Stimulated activated CD4-positive, alpha-beta T cell treated with anti-CD3 and anti-CD28 coated beads, Interleukin-12 subunit alpha, Interleukin-12 subunit beta, amount 100 ng/mL, for 48 hours (primary cell): ENCODE data around the gene GMPPB.
"Not testable (repeated sequence)": the region's sequence is repeated elsewhere in the genome, so short reads cannot be mapped to it uniquely, and the experiment has no call there.

Source experiments
- DNase-seq, 3 donors: peaks; one replicate each; pipeline ENCODE4 v3.0.0-alpha.2; 2020; ENCODE audit warnings: low read depth in 2 of 3, low spot score in 1 of 3

Gene GMPPB

GRCh38 chr3:49723628-49724551 lies at the start of gene GMPPB:
TSS of gene GMPPB (minus strand) at chr3:49723951. CDS start at chr3:49723726, 225 bp downstream.
- DNase-seq = peak; percentile 84 to 94 (median 92)

DNA sequence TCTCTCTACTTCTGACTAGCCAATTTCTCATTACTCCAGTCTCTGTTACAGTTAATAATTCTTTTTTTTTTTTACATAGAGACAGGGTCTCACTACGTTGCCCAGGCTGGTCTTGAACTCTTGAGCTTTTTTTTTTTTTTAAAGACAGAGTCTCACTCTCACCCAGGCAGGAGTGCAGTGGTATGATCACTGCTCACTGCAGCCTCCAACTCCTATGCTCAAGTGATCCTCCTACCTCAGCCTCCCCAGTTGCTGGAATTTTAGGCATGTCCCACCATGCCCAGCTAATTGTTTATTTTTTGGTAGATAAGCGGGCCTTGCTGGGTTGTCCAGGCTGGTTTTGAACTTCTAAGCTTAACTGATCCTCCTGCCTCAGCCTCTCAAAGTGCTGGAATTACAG lies 49.0 kb upstream of the GMPPB start:
- no peak for DNase-seq

DNA sequence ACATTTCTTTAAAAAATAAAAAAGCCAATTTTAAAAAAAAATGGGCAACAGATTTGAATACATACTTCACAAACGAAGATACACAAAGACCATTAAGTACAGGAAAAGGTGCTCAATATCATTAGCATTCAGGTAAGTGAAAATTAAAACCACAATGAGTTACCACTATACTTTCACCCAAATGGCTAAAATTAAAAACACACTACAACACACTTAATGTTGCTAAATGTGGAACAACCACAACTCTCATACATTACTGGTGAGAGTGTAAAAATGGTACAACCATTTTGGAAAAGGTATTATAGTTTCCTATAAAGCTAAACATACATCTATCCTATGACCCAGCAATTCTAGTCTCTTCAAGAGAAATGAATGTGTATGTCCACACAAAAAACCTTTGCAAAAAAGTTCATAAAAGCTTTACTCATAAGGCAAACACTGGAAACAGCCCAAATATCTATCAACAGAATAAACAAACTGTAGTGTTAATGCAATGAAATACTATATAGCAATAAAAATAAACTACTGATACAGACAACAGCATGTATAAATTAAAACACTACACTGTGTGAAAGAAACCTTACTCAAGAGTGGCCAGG lies 47.7 kb upstream of the GMPPB start:
- no peak for DNase-seq

DNA sequence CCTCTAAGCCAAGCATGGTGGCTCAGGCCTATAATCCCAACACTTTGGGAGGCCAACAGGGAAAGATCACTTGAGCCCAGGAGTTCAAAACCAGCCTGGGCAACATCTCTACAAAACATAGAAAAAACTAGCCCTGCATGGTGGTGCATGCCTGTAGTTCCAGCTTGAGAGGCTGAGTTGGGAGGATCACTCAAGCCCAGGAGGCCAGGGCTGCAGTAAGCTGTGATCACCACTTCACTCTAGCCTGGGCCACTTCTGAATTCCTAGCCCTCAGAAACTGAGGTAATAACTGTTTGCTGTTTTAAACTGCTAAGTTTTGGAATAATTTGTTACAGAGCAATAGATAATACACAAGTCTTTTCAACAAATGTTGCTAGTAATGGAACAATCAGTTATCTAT lies 46.2 kb upstream of the GMPPB start:
- no peak for DNase-seq

GRCh38 chr3:49769286-49769915 lies 45.6 kb upstream of the GMPPB start:
- no peak for DNase-seq

GRCh38 chr3:49763981-49764380 lies 40.2 kb upstream of the GMPPB start:
- DNase-seq = no peak

DNA sequence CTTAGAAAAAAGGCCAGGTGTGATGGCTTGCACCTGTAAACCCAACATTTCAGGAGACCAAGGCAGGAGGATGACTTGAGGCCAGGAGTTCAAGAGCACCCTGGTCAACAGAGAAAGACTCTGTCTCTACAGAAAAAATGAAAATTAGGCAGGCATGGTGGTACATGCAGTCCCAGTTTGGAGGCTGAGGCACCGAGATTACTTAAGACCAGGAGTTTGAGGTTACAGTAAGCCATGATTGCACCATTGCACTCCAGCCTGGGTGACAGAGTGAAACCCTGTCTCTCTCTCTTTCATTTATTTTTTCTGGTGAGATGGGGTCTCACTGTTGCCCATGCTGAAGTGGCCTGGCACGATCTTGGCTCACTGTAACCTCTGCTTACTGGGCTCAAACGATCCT lies 37.9 kb upstream of the GMPPB start:
- no peak for DNase-seq

- no peak for DNase-seq
These were observed 35.5 kb upstream of the GMPPB start for GRCh38 chr3:49759226-49759625.

- DNase-seq = no peak
These were observed 33.4 kb upstream of the GMPPB start for GRCh38 chr3:49757197-49757596.

- DNase-seq = no peak
These were observed 32.3 kb upstream of the GMPPB start for GRCh38 chr3:49756036-49756435.

GRCh38 chr3:49754536-49754935 lies 30.8 kb upstream of the GMPPB start:
- no peak for DNase-seq

- DNase-seq = no peak
These were observed 27.8 kb upstream of the GMPPB start for GRCh38 chr3:49751501-49751900.

DNA sequence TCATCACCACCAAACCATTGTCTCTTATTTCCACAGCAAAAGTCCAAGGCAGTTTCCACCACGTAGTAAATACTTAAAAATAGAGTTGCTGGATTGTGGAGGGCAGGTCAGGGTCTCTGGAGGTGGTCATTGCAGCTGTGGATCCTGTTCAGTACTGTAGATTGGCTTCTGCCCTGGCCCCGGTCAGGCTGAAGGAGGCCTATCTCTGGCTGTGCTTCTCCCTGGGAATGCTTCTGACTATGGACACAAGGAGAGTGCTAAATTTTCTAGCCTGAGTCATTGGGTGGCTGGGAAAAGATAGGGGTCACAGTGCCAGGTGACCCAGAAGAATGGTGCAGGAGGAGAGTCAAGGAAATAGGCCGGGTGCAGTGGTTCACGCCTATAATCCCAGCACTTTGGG lies 26.3 kb upstream of the GMPPB start:
- no peak for DNase-seq

DNA sequence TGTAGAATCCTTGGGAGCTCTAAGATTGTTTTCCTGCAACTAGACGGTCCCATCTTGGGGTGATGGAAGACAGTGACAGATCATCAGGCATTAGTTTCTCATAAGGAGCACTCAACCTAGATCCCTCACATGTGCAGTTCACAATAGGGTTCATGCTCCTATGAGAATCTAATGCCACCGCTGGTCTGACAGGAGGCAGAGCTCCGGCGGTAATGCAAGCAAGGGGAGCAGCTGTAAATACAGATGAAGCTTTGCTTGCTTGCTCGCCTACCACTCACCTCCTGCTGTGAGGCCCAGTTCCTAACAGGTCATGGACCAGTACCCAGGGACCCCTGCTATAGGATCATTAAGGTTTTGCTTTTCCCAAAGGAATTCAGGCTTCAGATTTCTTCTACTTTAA lies 25.1 kb upstream of the GMPPB start:
- not testable (repeated sequence) for DNase-seq

DNA sequence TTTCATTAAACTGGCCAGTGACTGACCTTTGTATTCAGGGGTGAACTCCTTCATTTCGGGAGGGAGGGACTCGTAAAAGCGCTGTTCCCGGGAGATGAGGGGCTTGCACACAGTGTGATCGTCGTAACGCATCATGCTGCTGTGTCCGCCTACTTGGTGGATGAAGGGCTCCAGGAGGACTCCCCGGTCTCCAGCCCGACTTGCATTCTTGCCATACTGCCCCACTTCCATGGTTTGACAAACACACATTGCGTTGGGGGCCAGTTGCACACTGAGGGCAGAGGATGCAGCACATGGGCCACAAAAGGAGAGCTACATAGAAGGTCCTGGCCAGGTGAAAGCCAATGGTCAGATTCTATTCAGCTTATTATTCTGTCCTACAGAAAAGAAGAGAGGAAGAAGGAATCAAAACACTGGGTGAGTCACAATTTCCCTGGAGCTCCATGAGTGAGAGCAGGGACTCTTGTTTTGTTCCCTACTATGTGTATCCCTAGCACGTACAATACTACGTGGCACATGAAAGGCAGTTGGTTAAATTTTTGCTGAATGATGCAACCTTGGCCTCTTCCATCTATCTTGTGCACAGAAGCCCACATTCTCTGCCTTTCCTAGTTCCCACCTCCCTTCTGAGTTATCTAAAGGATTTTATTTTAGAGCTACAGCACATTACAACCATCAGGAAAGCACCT lies 24.2 kb upstream of the GMPPB start:
- no peak for DNase-seq

DNA sequence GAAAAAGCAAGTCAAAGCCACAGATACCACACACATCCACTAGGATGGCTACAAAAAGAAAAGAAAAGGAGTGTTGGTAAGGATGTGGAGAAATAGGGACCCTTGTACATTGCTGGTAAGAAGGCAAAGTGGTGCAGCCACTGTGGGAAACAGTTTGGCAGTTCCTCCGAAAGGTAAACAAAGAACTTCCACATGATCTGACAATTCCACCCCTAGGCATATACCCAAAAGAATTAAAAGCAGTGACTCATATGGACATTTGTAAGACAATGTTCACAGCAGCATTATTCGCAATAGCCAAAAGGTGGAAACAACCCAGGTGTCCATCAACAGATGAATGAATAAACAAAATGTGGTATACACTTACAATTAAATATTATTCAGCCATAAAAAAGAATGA lies 22.2 kb upstream of the GMPPB start:
- DNase-seq = no peak

DNA sequence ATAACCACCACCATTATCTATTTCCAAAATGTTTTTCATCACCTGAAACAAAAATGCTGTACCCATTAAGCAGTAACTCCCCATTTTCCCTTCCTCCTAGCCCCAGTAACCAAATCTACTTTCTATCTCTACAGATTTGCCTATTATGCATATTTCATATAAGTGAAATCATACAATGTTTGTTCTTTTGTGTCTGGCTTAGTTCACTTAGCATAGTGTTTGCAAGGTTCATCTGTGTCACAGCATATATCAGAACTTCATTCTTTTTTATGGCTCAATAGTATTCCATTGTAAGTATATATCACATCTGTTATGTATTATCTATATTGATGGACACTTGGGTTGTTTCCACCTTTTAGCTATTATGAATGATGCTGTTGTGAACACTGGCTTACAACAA lies 16.7 kb upstream of the GMPPB start:
- no peak for DNase-seq

DNA sequence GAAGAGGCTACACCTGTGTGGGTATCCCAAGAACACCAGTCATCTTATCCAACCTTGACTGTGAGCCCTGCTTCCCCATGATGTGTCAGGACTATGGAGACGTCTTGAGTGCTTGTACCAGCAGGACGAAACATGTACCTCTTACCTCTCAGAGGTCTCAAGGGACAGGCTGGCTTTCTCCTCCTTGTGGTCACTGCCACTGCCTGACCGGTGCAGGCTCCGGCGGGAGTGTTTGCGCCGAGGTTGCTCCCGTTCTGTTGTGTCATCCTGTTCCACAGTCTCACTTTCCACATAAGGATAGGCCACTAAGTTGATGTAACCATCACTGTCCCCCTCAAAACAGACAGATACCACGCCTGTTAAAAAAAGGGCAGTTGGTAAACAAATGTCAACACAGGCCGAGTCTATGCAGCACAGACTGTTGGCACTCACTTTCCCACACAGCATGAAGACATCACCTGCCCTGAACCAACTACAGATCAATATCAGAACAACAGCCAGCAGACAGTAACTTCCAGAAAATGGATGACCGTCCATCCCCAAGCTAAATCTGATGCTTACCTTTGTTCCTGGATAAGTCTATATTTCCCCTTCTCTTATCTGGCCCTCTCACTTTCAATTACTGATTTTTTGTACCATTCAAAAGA lies 14.4 kb upstream of the GMPPB start:
- DNase-seq = no peak

- no peak for DNase-seq
These were observed 11.0 kb upstream of the GMPPB start for GRCh38 chr3:49734752-49735151.

DNA sequence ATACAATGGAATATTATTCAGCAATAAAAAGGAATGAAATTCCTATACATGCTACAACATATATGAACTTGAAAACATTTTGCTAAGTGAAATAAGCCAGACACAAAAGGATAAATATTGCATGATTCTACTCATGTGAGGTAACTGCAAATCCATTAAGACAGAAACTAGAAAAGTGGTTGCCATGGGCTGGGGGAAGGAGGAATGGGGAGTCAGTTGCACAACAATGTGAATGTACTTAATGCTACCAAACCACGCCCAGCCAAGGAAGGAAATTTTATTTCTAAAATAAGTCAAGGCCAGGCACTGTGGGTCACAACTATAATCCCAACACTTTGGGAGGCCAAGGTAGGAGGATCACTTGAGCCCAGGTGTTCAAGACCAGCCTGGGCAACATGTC lies 9.8 kb upstream of the GMPPB start:
- DNase-seq = no peak

GRCh38 chr3:49732597-49732996 lies 8.8 kb upstream of the GMPPB start:
- DNase-seq = no peak
